Bronchial epithelial cell (primary cell): Measurements from ENCODE around the gene NEIL3. TPM values are rescaled to one million over a fixed set of nuclear protein-coding genes. Genes with fewer than 3 reads are reported as not detected.

ENCODE experiments used
- DNase-seq: peaks from one replicate; pipeline ENCODE4 v3.0.0-alpha.2; 2010; ENCODE audit warnings: low read depth
- FAIRE-seq: peaks from 2 replicates; lab custom pipeline; 2011; peaks lifted over from hg19 to GRCh38; lab: Jason Lieb, UNC
- H3K27me3 ChIP-seq: 2 replicates; pipeline ENCODE4 v1.5.1; 2011; ENCODE audit warnings: low read length; ENCODE audit not compliant: control insufficient read depth, insufficient read depth
- H3K36me3 ChIP-seq: 2 replicates; pipeline ENCODE4 v1.5.1; 2011; ENCODE audit warnings: low read length; ENCODE audit not compliant: control insufficient read depth, insufficient read depth
- H3K4me3 ChIP-seq: 2 replicates; pipeline ENCODE4 v1.5.1; 2011; ENCODE audit warnings: mild to moderate bottlenecking, low read depth, low read length, control low read depth
- total RNA-seq: library from RNA; depleted of rRNA; stranded (reverse); fragments of >200 nt; gene quantifications from 2 replicates; pipeline ENCODE4 v1.2.1, GENCODE V29; 2014
- TF ChIP-seq, protein P1 (sequence below): IDR thresholded peaks from 2 replicates; pipeline ENCODE4 v1.5.1; 2011; ENCODE audit warnings: mild to moderate bottlenecking, moderate library complexity, low read length, control low read depth, inconsistent platforms; ENCODE audit not compliant: insufficient read depth, severe bottlenecking

The NEIL3 gene
- total RNA-seq, 1 donor from 2014 or later, result 0.53 TPM

- TF ChIP-seq, protein P1, sequence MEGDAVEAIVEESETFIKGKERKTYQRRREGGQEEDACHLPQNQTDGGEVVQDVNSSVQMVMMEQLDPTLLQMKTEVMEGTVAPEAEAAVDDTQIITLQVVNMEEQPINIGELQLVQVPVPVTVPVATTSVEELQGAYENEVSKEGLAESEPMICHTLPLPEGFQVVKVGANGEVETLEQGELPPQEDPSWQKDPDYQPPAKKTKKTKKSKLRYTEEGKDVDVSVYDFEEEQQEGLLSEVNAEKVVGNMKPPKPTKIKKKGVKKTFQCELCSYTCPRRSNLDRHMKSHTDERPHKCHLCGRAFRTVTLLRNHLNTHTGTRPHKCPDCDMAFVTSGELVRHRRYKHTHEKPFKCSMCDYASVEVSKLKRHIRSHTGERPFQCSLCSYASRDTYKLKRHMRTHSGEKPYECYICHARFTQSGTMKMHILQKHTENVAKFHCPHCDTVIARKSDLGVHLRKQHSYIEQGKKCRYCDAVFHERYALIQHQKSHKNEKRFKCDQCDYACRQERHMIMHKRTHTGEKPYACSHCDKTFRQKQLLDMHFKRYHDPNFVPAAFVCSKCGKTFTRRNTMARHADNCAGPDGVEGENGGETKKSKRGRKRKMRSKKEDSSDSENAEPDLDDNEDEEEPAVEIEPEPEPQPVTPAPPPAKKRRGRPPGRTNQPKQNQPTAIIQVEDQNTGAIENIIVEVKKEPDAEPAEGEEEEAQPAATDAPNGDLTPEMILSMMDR, result no peak
These were observed 46.5 kb downstream of the NEIL3 start for GRCh38 chr4:177356206-177356605.

GRCh38 chr4:177356921-177357320, 47.2 kb downstream of the NEIL3 start:
- DNase-seq, result peak; percentile 33
- Histone ChIP-seq H3K36me3 (no peaks in the 10 kb centered on the region), H3K4me3 (no peak overlapping the region), H3K27me3 (no peaks in the 10 kb centered on the region)
- TF ChIP-seq, protein P1, result no peak
- no peak for FAIRE-seq

More at GRCh38 chr4:177356206-177356605, 46.5 kb downstream of the NEIL3 start:
- Histone ChIP-seq H3K4me3 (no peak overlapping the region), H3K36me3 (no peaks in the 10 kb centered on the region), H3K27me3 (no peaks in the 10 kb centered on the region)
- FAIRE-seq (no peak), DNase-seq (peak; percentile 56)

- Histone ChIP-seq H3K27me3 (no peaks in the 10 kb centered on the region), H3K4me3 (no peak overlapping the region), H3K36me3 (no peaks in the 10 kb centered on the region)
- FAIRE-seq (no peak), DNase-seq (peak; percentile 27)
- TF ChIP-seq, protein P1, result peak; percentile 47
These were observed 57.7 kb downstream of the NEIL3 start for GRCh38 chr4:177367336-177367735.

GRCh38 chr4:177369372-177369771, 59.7 kb downstream of the NEIL3 start:
- H3K4me3 ChIP-seq, result no peak overlapping the region
- no peaks in the 10 kb centered on the region for H3K27me3 ChIP-seq
- no peaks in the 10 kb centered on the region for H3K36me3 ChIP-seq
- TF ChIP-seq, protein P1, result no peak
- DNase-seq, result no peak
- peak; percentile 23 for FAIRE-seq

GRCh38 chr4:177371461-177371860, 61.8 kb downstream of the NEIL3 start:
- Histone ChIP-seq H3K27me3 (no peaks in the 10 kb centered on the region), H3K4me3 (no peak overlapping the region), H3K36me3 (no peaks in the 10 kb centered on the region)
- FAIRE-seq, result no peak
- no peak for DNase-seq
- TF ChIP-seq, protein P1, result no peak

GRCh38 chr4:177374966-177375365, 65.3 kb downstream of the NEIL3 start:
- H3K27me3 ChIP-seq, result no peaks in the 10 kb centered on the region
- H3K4me3 ChIP-seq, result no peak overlapping the region
- no peak for DNase-seq
- no peaks in the 10 kb centered on the region for H3K36me3 ChIP-seq
- TF ChIP-seq, protein P1, result no peak
- no peak for FAIRE-seq
